NCI-H1105 treated with DMSO at 0.1 percent for 48 hours (cell line): Measurements from ENCODE around the gene EPHB2.
A peak's percentile ranks its signal among the peaks of the same experiment; 100 is the strongest.

Experiments
- DNase-seq: peaks from one replicate; lab custom pipeline; 2025; lab: John Stamatoyannopoulos, UW

Gene EPHB2

GRCh38 chr1:22722901-22723550 lies 12.4 kb downstream of the EPHB2 start:
- DNase-seq: no peak

- no peak for DNase-seq
Measured at GRCh38 chr1:22727873-22728272, 17.2 kb downstream of the EPHB2 start.

DNA sequence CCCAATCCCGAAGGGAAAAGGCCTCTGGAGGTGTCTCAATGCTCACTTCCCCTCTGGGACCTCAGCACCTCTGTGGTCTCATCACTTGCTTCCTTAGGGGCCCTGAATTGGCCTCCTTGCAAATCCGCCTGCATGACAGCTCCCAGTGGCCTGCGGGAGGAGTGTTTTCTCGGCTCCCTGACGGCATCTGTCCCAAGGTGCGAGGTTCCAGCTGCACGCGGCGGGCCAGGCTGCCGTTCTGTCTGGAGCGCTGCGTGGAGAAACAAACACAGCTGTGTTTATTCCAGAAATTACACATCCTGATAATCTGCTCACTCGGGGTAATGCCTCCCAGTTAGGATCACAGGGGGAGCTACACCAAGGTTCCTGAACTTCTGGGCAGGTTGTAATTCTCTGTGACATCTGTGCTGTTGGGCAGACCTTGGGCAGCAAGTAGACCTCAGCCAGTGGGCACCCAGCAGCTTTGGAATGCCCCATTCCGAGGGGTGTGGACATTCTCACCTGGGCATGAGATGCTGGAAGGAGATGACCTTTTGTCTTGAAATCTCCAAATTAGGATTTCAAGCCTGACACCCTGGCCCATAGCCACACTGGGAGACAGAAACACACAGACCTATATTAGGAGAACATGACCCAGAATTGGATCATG lies 18.2 kb downstream of the EPHB2 start:
- no peak for DNase-seq

GRCh38 chr1:22729400-22729773 lies 18.7 kb downstream of the EPHB2 start:
- no peak for DNase-seq

GRCh38 chr1:22729912-22730311 lies 19.3 kb downstream of the EPHB2 start:
- no peak for DNase-seq

DNA sequence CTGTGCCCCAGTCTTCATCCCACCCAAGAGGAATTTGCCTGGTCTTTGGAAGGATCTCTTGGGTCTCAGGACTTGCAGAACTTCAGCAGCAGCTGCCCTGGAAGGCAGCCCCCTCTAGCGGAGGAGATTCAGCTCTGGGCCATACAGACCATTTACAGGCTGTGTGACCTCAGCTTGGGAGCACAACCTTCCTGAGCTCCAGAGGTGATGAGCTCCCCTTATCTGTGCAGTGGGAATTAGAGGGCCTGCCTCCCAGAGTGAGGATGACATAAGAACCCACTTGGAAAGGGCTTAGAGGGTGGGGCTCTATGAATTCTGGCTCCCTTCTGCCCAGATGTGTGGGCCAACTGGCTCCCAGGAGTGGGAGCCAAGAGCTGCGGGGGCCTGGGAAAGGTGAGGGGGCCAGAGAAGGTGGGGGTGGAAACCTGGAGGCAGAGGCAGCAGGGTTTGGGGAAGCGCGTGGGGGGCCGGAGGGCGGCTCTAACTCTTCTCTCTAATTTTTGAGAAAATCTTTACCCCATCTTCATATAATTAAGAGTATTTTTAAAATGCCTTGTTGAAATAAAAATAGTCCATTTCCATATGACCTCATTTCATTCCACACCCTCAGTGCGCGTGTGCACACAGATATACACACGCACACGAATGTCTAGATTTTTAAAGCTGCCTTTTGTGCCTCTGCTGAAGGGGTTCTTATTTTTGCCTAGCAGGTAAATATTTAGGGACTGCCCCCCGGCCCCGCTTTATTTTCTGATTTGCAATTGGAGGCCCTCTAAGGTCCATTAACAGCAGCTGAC lies 21.5 kb downstream of the EPHB2 start:
- no peak for DNase-seq

DNA sequence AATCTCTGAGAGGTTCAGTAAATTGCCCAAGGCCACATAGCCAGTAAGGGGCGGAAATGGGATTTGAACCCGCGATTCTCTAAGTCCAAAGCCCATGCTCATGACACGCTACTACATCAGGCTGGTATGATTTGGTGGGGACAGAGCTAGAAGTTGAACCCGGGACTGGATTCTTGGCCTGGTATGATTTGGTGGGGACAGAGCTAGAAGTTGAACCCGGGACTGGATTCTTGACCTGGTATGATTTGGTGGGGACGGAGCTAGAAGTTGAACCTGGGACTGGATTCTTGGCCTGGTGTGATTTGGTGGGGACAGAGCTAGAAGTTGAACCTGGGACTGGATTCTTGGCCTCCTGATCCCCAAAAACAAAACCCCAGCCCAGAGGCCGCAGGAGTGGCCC lies 23.0 kb downstream of the EPHB2 start:
- DNase-seq: no peak

GRCh38 chr1:22736501-22737080 lies 26.0 kb downstream of the EPHB2 start:
- DNase-seq: no peak

DNA sequence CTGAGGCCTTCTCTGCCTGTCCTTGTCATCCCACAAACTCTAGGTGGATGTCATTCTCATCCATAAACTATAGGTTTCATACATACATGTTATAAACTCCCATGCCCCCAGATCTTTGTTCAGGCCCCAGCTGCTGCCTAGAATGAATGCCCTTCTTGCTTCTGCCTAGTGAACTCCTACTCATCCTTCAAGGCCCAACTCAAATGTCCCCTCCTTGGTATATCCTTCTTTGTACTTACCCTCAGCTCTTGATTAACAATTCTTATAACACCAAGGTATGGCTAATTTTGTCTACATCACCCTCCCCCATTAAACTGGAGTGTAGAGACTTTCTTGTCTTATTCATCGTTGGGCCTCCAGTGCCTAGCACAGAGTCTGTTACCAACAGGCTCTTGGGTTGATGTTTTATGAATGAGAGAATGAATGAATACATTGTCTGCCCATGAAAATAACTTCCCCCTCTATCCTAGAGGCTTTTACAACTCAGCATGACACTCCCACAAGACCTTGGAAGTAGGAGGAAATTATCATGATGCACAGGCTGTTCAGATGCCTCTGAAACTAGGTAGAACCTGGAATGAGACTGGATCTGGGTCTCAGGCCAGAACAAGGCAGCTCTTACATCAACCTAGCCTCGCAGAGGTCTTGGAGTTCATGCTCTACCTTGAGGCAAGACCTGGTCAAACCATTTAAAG lies 26.9 kb downstream of the EPHB2 start:
- no peak for DNase-seq

DNA sequence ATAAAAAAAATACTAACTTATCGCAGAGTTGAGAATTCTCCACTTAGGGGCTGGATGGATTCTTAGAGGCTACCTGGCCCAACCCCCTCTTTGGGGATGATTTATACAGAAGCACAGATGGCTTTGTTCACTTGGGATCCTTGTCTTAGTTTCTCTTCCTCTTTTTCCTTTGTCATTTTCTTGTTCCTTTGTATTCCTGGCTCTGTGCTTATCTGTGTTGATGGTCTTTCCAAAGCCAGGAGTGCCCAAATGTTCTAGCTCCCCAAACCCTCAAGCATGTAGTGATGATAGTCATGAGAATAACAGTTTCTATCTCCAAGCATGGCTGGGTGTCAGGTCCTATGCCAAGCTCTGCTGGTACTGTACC lies 27.4 kb downstream of the EPHB2 start:
- DNase-seq: no peak

DNA sequence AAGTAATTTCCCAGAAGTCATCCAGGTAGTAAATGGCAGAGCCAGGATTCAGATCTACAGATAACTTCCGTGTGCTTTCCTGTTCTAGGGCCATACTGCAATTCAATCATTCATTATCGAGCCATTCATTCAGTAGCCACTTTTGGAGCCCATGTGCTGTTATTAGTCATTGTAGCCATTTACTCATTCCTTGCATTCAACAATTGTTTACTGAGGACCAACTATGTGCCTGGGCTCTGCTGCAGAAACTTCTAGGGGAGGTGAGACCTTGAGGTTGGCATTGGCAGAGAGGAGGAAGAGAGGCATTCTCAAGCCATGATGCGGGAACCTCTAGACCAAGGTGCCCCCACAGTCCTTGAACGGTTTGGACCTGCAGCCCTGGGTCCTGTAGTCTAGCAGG lies 27.9 kb downstream of the EPHB2 start:
- DNase-seq: no peak

DNA sequence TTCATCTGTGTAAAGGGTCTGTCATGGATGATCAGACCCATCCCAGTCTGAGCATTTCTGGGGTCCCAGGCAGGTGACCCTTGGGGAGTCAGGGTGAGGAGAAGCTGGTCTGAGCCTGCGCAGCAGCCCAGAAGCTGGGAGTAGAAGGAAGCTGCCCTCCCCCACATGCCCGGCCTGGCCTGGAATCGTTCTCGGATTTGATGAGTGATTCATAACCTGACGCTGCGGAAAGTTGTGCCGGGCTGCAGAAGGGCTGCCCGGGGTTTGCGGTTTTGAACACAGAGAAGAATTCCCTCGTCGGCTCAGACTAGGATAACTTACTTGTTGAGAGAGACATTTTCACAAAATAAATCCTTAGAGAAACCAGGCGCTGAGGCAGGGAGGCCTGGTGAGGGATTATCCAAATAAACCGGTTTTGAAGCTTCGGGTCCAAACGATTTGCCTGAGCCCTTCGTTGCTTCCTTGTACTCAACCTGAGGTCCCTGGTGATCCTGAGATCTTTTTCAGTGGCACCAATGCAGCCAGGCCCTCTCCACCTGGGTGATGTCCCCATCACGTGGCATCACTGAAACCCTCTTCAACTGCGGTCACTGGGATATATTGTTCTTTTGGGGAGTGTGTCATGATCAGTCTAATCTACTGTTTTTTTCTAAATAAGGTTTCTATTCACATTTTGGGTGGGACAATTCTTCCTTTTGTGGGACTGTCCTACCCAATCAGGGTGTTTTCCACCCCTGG lies 29.2 kb downstream of the EPHB2 start:
- no peak for DNase-seq

- no peak for DNase-seq
Measured at GRCh38 chr1:22741118-22741517, 30.5 kb downstream of the EPHB2 start.

GRCh38 chr1:22745669-22746585 lies 35.3 kb downstream of the EPHB2 start:
- DNase-seq: peak; percentile 9

GRCh38 chr1:22747021-22747734 lies 36.5 kb downstream of the EPHB2 start:
- DNase-seq: no peak

GRCh38 chr1:22747735-22748073 lies 37.1 kb downstream of the EPHB2 start:
- no peak for DNase-seq

- no peak for DNase-seq
Measured at GRCh38 chr1:22749503-22749902, 38.9 kb downstream of the EPHB2 start.

DNA sequence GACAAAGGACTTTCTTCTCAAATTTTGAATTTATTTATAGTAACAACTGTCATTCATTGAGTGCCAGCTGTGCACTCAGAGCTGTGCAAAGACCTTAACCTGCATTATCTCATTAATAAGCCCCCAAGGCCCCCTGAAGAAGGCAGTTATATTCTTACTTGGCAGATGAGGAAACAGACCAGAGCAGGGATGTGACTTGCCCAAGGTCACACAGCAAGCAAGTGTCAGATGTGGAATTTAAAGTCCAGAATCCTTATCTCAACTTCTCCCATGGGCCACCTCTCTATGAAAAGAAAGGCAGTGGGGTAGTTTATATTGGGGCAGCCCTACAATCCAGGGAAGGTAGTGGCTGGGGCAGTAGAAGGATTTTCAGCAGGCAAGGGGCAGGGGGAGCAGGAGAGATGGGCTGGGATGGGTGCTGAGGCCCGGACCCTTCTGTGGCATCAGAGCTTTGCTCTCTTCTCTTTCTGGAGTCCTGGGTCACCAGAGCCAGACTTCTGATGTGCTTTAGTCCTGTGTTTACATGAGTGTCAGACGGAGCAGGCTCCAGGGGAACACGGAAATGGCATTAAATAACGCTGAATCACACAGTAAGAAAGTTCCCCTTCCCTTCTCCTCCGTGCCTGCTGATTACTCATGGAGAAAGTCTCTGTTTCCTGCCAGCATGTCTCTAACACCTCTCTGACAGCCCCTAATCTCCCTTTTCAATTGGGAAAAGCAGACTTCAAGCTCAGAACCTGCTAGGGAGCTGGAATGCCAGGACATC lies 39.5 kb downstream of the EPHB2 start:
- DNase-seq: no peak

GRCh38 chr1:22750685-22751051 lies 40.0 kb downstream of the EPHB2 start:
- DNase-seq: no peak
